HL-60 (cell line): ENCODE results near the gene INPP4B.

Experiments used
- DNase-seq, 2 experiments: peaks; one replicate each; pipeline ENCODE4 v3.0.0-alpha.2; 2010 to 2020; ENCODE audit warnings: low read depth in 1 of 2, low spot score in 1 of 2
- H3K27ac ChIP-seq: fragments of 250-450 bp; sonication (Bioruptor Pico); replicated peaks from 2 replicates; pipeline ENCODE4 v1.5.1; 2020; ENCODE audit warnings: mild to moderate bottlenecking, moderate library complexity
- H3K27me3 ChIP-seq: fragments of 250-450 bp; sonication (Bioruptor Pico); 2 replicates; pipeline ENCODE4 v1.5.1; 2021; ENCODE audit warnings: mild to moderate bottlenecking, moderate library complexity; ENCODE audit not compliant: insufficient read depth, poor library complexity, severe bottlenecking
- H3K4me3 ChIP-seq: replicated peaks from 2 replicates; pipeline ENCODE4 v1.5.1; 2011; ENCODE audit warnings: mild to moderate bottlenecking, control low read depth, low read length; ENCODE audit not compliant: insufficient read depth
- CTCF ChIP-seq: IDR thresholded peaks from one replicate; pipeline ENCODE4 v1.5.1; 2011; ENCODE audit warnings: low read length, control low read depth, inconsistent platforms; ENCODE audit not compliant: insufficient read depth
- GABPA ChIP-seq: IDR thresholded peaks from 2 replicates; pipeline ENCODE4 v1.6.1; 2012; ENCODE audit warnings: low read depth
- POLR2AphosphoS5 ChIP-seq: IDR thresholded peaks from 2 replicates; pipeline ENCODE4 v1.6.1; 2012; ENCODE audit warnings: low read depth
- REST ChIP-seq: IDR thresholded peaks from 2 replicates; pipeline ENCODE4 v1.6.1; 2012; ENCODE audit warnings: low read depth; ENCODE audit not compliant: insufficient replicate concordance
- SPI1 ChIP-seq: IDR thresholded peaks from 2 replicates; pipeline ENCODE4 v1.6.1; 2012; ENCODE audit warnings: low read depth, mild to moderate bottlenecking, borderline replicate concordance

INPP4B gene

GRCh38 chr4:142242156-142242555, 603.9 kb downstream of the INPP4B start:
- no peak overlapping the region for H3K4me3 ChIP-seq
- no peak overlapping the region for H3K27ac ChIP-seq
- H3K27me3 ChIP-seq = no peaks in the 10 kb centered on the region
- DNase-seq = no peak
- TF ChIP-seq GABPA = no peak
- TF ChIP-seq POLR2AphosphoS5 = no peak
- no peak for TF ChIP-seq CTCF
- TF ChIP-seq SPI1 = no peak

GRCh38 chr4:142238589-142238988, 607.5 kb downstream of the INPP4B start:
- Histone ChIP-seq H3K27me3 (no peaks in the 10 kb centered on the region), H3K27ac (no peak overlapping the region), H3K4me3 (no peak overlapping the region)
- DNase-seq = no peak
- TF ChIP-seq REST (no peak), CTCF (no peak), POLR2AphosphoS5 (no peak), GABPA (no peak)

- no peak for DNase-seq
- Histone ChIP-seq H3K27ac (no peak overlapping the region), H3K4me3 (no peak overlapping the region), H3K27me3 (no peaks in the 10 kb centered on the region)
- TF ChIP-seq POLR2AphosphoS5 (no peak), REST (no peak), GABPA (no peak), SPI1 (no peak), CTCF (no peak)
Observed at GRCh38 chr4:142236268-142236667, 609.8 kb downstream of the INPP4B start.

GRCh38 chr4:142231787-142232186, 614.3 kb downstream of the INPP4B start:
- Histone ChIP-seq H3K4me3 (no peak overlapping the region), H3K27ac (no peak overlapping the region), H3K27me3 (no peaks in the 10 kb centered on the region)
- no peak for DNase-seq
- TF ChIP-seq CTCF (no peak), GABPA (no peak), POLR2AphosphoS5 (no peak), REST (no peak), SPI1 (no peak)
